HL-60 (cell line): ENCODE results near the gene MYH16.

Experiments used
- DNase-seq, 2 experiments: peaks; one replicate each; pipeline ENCODE4 v3.0.0-alpha.2; 2010 to 2020; ENCODE audit warnings: low read depth in 1 of 2, low spot score in 1 of 2
- H3K27ac ChIP-seq: fragments of 250-450 bp; sonication (Bioruptor Pico); replicated peaks from 2 replicates; pipeline ENCODE4 v1.5.1; 2020; ENCODE audit warnings: mild to moderate bottlenecking, moderate library complexity
- H3K27me3 ChIP-seq: fragments of 250-450 bp; sonication (Bioruptor Pico); 2 replicates; pipeline ENCODE4 v1.5.1; 2021; ENCODE audit warnings: mild to moderate bottlenecking, moderate library complexity; ENCODE audit not compliant: insufficient read depth, poor library complexity, severe bottlenecking
- H3K4me3 ChIP-seq: replicated peaks from 2 replicates; pipeline ENCODE4 v1.5.1; 2011; ENCODE audit warnings: mild to moderate bottlenecking, control low read depth, low read length; ENCODE audit not compliant: insufficient read depth
- CTCF ChIP-seq: IDR thresholded peaks from one replicate; pipeline ENCODE4 v1.5.1; 2011; ENCODE audit warnings: low read length, control low read depth, inconsistent platforms; ENCODE audit not compliant: insufficient read depth
- GABPA ChIP-seq: IDR thresholded peaks from 2 replicates; pipeline ENCODE4 v1.6.1; 2012; ENCODE audit warnings: low read depth
- POLR2AphosphoS5 ChIP-seq: IDR thresholded peaks from 2 replicates; pipeline ENCODE4 v1.6.1; 2012; ENCODE audit warnings: low read depth
- REST ChIP-seq: IDR thresholded peaks from 2 replicates; pipeline ENCODE4 v1.6.1; 2012; ENCODE audit warnings: low read depth; ENCODE audit not compliant: insufficient replicate concordance
- SPI1 ChIP-seq: IDR thresholded peaks from 2 replicates; pipeline ENCODE4 v1.6.1; 2012; ENCODE audit warnings: low read depth, mild to moderate bottlenecking, borderline replicate concordance

MYH16 gene

GRCh38 chr7:99261646-99262045 is 11.0 kb upstream of the MYH16 start:
- no peak overlapping the region for H3K4me3 ChIP-seq
- DNase-seq: no peak
- no peak for TF ChIP-seq REST
- TF ChIP-seq CTCF: no peak
- no peak for TF ChIP-seq SPI1
- TF ChIP-seq GABPA: no peak
- no peak for TF ChIP-seq POLR2AphosphoS5
- no peaks in the 10 kb centered on the region for H3K27me3 ChIP-seq
- H3K27ac ChIP-seq: no peak overlapping the region

GRCh38 chr7:99265848-99266480 is 6.7 kb upstream of the MYH16 start:
- H3K27me3 ChIP-seq: no peaks in the 10 kb centered on the region
- no peak for DNase-seq
- TF ChIP-seq CTCF (no peak), POLR2AphosphoS5 (no peak), REST (no peak)
- no peak overlapping the region for H3K4me3 ChIP-seq
- H3K27ac ChIP-seq: no peak overlapping the region

GRCh38 chr7:99267481-99267840 is 5.2 kb upstream of the MYH16 start:
- DNase-seq: no peak
- no peaks in the 10 kb centered on the region for H3K27me3 ChIP-seq
- TF ChIP-seq REST (no peak), CTCF (no peak), SPI1 (no peak), GABPA (no peak), POLR2AphosphoS5 (no peak)
- H3K27ac ChIP-seq: no peak overlapping the region
- no peak overlapping the region for H3K4me3 ChIP-seq
